ENCODE data around the gene CRYBA4.
"Not testable (repeated sequence)": the region's sequence is repeated elsewhere in the genome, so short reads cannot be mapped to it uniquely, and the experiment has no call there.

- TF ChIP-seq, protein P1, sequence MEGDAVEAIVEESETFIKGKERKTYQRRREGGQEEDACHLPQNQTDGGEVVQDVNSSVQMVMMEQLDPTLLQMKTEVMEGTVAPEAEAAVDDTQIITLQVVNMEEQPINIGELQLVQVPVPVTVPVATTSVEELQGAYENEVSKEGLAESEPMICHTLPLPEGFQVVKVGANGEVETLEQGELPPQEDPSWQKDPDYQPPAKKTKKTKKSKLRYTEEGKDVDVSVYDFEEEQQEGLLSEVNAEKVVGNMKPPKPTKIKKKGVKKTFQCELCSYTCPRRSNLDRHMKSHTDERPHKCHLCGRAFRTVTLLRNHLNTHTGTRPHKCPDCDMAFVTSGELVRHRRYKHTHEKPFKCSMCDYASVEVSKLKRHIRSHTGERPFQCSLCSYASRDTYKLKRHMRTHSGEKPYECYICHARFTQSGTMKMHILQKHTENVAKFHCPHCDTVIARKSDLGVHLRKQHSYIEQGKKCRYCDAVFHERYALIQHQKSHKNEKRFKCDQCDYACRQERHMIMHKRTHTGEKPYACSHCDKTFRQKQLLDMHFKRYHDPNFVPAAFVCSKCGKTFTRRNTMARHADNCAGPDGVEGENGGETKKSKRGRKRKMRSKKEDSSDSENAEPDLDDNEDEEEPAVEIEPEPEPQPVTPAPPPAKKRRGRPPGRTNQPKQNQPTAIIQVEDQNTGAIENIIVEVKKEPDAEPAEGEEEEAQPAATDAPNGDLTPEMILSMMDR (conservative IDR thresholded peaks at IDR 0.05) = not testable (repeated sequence)
- TF ChIP-seq ZFX (IDR thresholded peaks at IDR 0.05) = not testable (repeated sequence)
Observed at GRCh38 chr22:26613753-26614152, 8.0 kb upstream of the CRYBA4 start.
